Small intestine (tissue), 7 donors: ENCODE measurements around the gene MECR. TPM values are rescaled to one million over a fixed set of nuclear protein-coding genes. Genes with fewer than 3 reads are reported as not detected.
"Not testable (repeated sequence)": the region's sequence is repeated elsewhere in the genome, so short reads cannot be mapped to it uniquely, and the experiment has no call there.

ENCODE experiments used
- DNase-seq, 2 donors: peaks; one replicate each; pipeline versions ENCODE4 v3.0.0 to v3.0.0-alpha.2; 2013
- FAIRE-seq: peaks from 2 replicates; lab custom pipeline; 2012; peaks lifted over from hg19 to GRCh38; lab: Jason Lieb, UNC
- H3K27ac ChIP-seq, 3 donors: one replicate each; pipeline ENCODE4 v1.5.1; 2013; ENCODE audit warnings: low read length in 2 of 3, mild to moderate bottlenecking in 2 of 3, control low read depth in 1 of 3, inconsistent platforms in 1 of 3, low read depth in 1 of 3, moderate library complexity in 1 of 3
- H3K27me3 ChIP-seq, 3 donors: one replicate each; pipeline ENCODE4 v1.6.1; 2013; ENCODE audit warnings: low read length in 3 of 3, inconsistent platforms in 1 of 3; ENCODE audit not compliant: control insufficient read depth in 3 of 3, insufficient read depth in 3 of 3
- H3K36me3 ChIP-seq, 3 donors: one replicate each; pipeline ENCODE4 v1.6.1; 2013; ENCODE audit warnings: low read length in 3 of 3, inconsistent platforms in 1 of 3, low read depth in 1 of 3, mild to moderate bottlenecking in 1 of 3, moderate library complexity in 1 of 3; ENCODE audit not compliant: control insufficient read depth in 3 of 3, insufficient read depth in 2 of 3
- H3K4me1 ChIP-seq, 3 donors: one replicate each; pipeline ENCODE4 v1.6.1; 2013; ENCODE audit warnings: low read length in 2 of 3, inconsistent platforms in 1 of 3, low read depth in 1 of 3, mild to moderate bottlenecking in 1 of 3, moderate library complexity in 1 of 3; ENCODE audit not compliant: control insufficient read depth in 3 of 3, insufficient read depth in 2 of 3
- H3K4me3 ChIP-seq, 3 donors: one replicate each; pipeline ENCODE4 v1.5.1; 2013; ENCODE audit warnings: low read length in 3 of 3, control low read depth in 1 of 3, inconsistent platforms in 1 of 3, low read depth in 1 of 3, mild to moderate bottlenecking in 1 of 3, moderate library complexity in 1 of 3
- H3K9me3 ChIP-seq, 2 donors: one replicate each; pipeline ENCODE4 v1.6.1; 2013; ENCODE audit warnings: low read depth in 1 of 2, low read length in 1 of 2; ENCODE audit not compliant: control insufficient read depth in 2 of 2, insufficient read depth in 1 of 2
- WGBS, 3 donors: extraction: QIAGEN DNeasy Blood & Tissue Kit; methylation state at CpG; one replicate each; pipeline ENCODE4 v1.1.7; 2013; 5-methylcytosine and 5-hydroxymethylcytosine counted together
- polyA plus RNA-seq, 4 donors: library from polyadenylated mRNA; stranded (reverse) in 3 of 4; unstranded in 1 of 4; fragments of 200-250 nt in 3 of 4; fragments of 120-200 nt in 1 of 4; gene quantifications; one replicate each; pipeline versions ENCODE4 v1.2.1 to v1.2.3, GENCODE V29; 2013
- donor health status: healthy with polysubstance abuse.
- donor health status: control.
- donor health status: control.
- donor health status: Bipolar disorder and iron deficiency.
- donor health status: healthy.

MECR gene
- polyA plus RNA-seq, 4 donors = 9.7 to 21.3 (median 19.6) TPM

DNA sequence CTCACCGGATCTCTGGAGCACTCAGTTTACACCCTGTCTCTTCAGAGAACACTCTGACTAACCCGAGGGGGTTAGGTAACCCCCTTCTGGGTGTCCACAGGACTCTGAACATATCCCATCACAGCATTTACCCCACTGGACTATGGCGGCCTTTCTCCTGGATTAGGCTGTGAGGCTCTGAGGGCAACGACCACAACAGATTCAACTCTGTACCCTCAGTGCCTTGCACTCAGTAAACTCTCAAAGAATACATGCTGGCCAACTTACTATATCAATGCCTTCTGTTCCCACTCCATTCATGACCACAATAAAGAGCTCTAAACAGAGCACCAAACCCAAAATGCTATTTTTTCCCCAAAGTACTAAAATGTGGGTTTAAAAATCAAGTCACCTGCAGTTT, 5.4 kb downstream of the MECR start:
- FAIRE-seq (no peak), DNase-seq (peak in 1 of 2 donors; percentile 25)
- no peaks in the 10 kb centered on the region for H3K9me3 ChIP-seq
- no peak overlapping the region for H3K4me3 ChIP-seq
- H3K4me1 ChIP-seq = peaks cover 0 to 13% (median 0%) of the 10 kb centered on the region in 3 donors
- peak overlapping the region in 1 of 3 donors; percentile 51 for H3K27ac ChIP-seq
- no peaks in the 10 kb centered on the region for H3K27me3 ChIP-seq
- peaks cover 0 to 23% (median 0%) of the 10 kb centered on the region in 3 donors for H3K36me3 ChIP-seq
- WGBS, 3 donors = 79 to 86% (median 84%) methylated on average over 4 of the region's 4 CpGs

DNA sequence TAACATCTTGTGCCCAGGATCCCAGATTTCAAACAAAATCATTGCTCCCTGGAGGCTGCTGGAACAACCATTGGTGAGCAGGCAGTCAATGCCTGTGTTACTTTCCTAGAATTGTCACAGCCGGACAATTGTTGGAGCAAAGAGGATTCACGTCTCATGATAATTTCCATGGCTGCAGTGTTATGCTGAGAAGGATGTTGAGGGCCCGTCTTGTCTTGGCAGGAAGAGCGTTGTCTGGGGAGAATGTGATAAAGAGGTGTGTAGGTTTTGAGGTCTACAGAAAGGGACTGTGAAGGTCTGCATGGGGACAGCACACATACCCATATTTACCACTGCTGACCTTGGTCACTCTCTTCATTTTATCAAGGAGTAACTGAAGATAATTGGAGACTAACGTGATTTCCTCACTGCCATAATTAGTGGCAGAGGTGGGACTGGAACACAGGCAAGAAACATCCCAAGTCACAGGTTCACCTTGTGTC, 6.3 kb downstream of the MECR start:
- H3K9me3 ChIP-seq = no peaks in the 10 kb centered on the region
- FAIRE-seq (no peak), DNase-seq (no peak)
- 87 to 93% (median 88%) methylated on average over 5 of the region's 5 CpGs for WGBS, 3 donors
- no peaks in the 10 kb centered on the region for H3K27me3 ChIP-seq
- peaks cover 0 to 23% (median 0%) of the 10 kb centered on the region in 3 donors for H3K36me3 ChIP-seq
- no peak overlapping the region for H3K27ac ChIP-seq
- H3K4me1 ChIP-seq = peaks cover 0 to 4% (median 0%) of the 10 kb centered on the region in 3 donors
- no peak overlapping the region for H3K4me3 ChIP-seq

DNA sequence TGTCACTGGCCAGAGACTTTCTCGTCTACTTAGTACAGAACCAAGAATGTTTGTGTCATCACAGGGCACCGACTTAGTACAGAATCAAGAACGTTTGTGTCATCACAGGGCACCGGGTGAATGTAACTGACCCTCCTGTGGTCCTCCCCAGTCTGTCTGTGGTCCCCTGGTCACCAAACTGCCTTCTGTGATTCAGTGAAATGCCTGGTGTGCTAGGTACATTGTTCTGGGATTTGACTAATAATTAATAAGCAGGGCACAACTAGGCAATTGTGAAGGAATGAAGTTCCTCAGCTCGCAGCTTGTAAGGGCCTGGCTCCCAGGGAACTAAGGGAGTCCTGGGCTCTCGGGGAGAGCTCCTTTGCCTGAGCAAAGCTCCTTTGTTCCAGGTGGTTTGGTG, 7.2 kb downstream of the MECR start:
- H3K4me1 ChIP-seq = peaks cover 0 to 4% (median 0%) of the 10 kb centered on the region in 3 donors
- no peak overlapping the region for H3K27ac ChIP-seq
- no peak overlapping the region for H3K4me3 ChIP-seq
- FAIRE-seq (no peak), DNase-seq (no peak)
- WGBS, 3 donors = 79 to 84% (median 80%) methylated on average over 6 of the region's 6 CpGs
- H3K27me3 ChIP-seq = no peaks in the 10 kb centered on the region
- peaks cover 0 to 25% (median 0%) of the 10 kb centered on the region in 3 donors for H3K36me3 ChIP-seq
- H3K9me3 ChIP-seq = no peaks in the 10 kb centered on the region

DNA sequence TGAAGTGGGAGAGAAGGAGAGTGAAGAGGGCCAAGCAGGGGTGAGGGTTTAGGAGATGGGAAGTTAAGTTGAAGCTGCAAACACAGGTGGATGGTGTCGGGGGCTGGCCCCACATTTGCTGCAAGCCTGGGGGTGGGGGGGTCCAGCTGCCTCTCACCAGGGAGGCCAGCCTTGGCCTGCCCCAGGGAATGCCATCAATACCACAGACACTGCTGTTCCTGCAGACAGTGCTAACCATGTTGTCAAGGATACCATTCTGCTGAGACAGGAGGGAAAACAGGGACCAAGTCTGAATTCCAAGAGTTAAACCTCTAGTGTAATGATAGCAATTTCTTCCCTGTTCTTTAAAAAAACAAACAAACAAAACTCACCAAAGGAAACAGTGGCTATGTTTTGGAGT, 8.0 kb downstream of the MECR start:
- no peaks in the 10 kb centered on the region for H3K27me3 ChIP-seq
- 87 to 95% (median 90%) methylated on average over 1 of the region's 1 CpG for WGBS, 3 donors
- peaks cover 0 to 4% (median 0%) of the 10 kb centered on the region in 3 donors for H3K4me1 ChIP-seq
- no peak overlapping the region for H3K27ac ChIP-seq
- H3K4me3 ChIP-seq = no peak overlapping the region
- FAIRE-seq (no peak), DNase-seq (no peak)
- no peaks in the 10 kb centered on the region for H3K9me3 ChIP-seq
- peaks cover 0 to 28% (median under 1%) of the 10 kb centered on the region in 3 donors for H3K36me3 ChIP-seq

DNA sequence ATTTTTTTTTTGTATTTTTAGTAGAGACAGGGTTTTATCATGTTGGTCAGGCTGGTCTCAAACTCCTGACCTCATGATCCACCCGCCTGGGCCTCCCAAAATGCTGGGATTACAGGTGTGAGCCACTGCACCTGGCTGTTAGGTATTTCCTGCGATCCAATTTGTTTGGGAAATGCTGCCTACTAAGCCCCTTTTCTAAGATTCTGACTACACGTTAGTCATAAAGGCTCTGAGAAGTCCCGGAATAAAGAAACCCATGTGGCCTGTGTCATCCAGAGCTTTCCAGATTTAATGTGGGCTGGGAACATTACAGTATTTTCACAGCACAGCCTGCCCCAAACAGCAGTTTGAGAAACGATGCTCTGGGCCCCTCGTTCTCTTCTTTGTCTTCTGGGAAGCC, 8.5 kb downstream of the MECR start:
- not testable (repeated sequence) for H3K9me3 ChIP-seq, H3K27me3 ChIP-seq, DNase-seq, H3K4me1 ChIP-seq, FAIRE-seq, H3K27ac ChIP-seq, H3K4me3 ChIP-seq
- peaks cover 0 to 29% (median 5%) of the 10 kb centered on the region in 3 donors for H3K36me3 ChIP-seq
- 87 to 88% (median 87%) methylated on average over 6 of the region's 6 CpGs for WGBS, 3 donors

DNA sequence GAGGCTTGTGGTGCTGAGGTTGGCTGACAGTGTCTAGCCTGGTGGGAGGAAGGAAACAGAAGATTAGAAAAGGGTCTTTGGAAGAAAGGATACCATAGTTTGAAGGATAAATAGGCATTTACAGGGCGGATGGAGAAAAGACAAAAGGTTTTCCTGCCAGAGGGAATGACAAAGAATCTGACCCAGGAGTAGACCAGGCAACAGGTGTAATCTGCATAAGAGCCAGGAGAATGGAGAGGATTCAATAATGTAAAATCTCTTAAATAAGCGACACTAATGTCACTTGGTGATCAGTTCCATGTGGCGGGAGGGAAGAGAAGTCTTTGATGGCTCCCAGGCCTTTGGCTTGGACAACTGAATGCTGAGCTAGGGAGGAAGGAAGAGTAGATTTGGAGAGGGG, 9.4 kb downstream of the MECR start:
- WGBS, 3 donors = 94 to 99% (median 98%) methylated on average over 3 of the region's 3 CpGs
- Histone ChIP-seq H3K36me3 (peaks cover 0 to 32% (median 5%) of the 10 kb centered on the region in 3 donors), H3K27me3 (no peaks in the 10 kb centered on the region), H3K9me3 (no peaks in the 10 kb centered on the region), H3K4me1 (peaks cover 0 to 4% (median 0%) of the 10 kb centered on the region in 3 donors), H3K4me3 (no peak overlapping the region), H3K27ac (no peak overlapping the region)
- DNase-seq (no peak), FAIRE-seq (no peak)

DNA sequence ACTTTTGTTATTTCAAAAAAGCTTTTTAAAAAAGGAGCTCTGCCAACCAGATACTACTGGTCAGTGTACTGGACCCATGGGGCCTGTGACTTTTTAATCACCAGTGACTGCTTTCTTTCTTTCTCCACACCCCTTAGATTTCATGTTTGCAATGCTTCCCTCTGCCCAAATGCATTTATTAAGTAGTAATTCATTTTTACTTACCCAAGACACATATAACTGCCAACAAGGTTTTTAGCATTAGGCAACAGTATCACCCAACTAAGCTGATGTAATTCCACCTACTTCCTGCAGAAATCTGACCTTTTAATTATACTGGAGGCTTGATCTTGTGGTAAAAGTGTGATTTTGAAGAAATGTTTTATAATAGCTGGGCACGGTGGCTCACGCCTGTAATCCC, 12.5 kb downstream of the MECR start:
- FAIRE-seq (no peak), DNase-seq (no peak)
- no peaks in the 10 kb centered on the region for H3K27me3 ChIP-seq
- no peak overlapping the region for H3K4me3 ChIP-seq
- H3K9me3 ChIP-seq = no peaks in the 10 kb centered on the region
- H3K27ac ChIP-seq = no peak overlapping the region
- peaks cover 0 to 42% (median 7%) of the 10 kb centered on the region in 3 donors for H3K36me3 ChIP-seq
- 83 to 89% (median 84%) methylated on average over 2 of the region's 2 CpGs for WGBS, 3 donors
- no peaks in the 10 kb centered on the region for H3K4me1 ChIP-seq

DNA sequence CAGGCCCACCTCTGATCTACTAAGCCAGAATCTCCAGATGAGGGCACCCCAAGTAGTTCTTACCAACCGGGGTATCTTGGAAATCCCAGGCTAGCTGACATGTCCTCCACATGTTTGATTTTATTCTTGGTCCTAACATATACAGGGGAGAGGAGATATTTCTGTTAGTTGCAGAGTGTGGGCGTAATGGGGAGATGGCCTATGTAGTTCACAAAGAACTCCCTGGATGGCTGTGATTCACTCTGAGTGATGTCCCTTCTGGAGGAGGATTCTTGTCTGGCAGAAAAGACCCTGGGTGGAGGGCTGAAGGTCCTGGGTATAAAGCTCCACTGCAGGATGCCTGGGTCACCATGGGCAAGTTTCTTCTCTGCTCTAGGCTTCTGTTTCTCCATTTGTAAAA, 13.1 kb downstream of the MECR start:
- 88 to 95% (median 92%) methylated on average over 2 of the region's 2 CpGs for WGBS, 3 donors
- H3K9me3 ChIP-seq = no peaks in the 10 kb centered on the region
- no peak overlapping the region for H3K27ac ChIP-seq

DNA sequence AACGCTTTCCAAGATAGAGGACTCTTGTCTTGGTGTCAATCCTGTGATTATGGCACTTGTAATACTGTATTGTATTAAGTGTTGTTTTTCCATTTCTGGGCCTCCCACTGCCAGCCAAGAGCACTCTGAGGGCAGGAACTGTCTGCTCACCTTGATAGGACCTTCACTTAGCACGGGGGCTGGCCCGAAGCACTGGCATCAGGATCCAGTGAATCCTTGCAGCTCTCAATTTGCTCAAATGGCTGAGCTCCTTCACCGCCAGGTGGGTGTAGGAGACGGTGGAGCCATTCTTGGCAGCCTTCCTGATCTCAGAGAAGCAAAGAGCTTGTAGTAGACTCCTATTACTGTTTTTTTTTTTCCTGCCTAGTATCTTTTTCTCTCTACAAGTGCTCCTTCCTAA, 17.7 kb downstream of the MECR start:
- WGBS, 3 donors = 88 to 94% (median 91%) methylated on average over 5 of the region's 5 CpGs
- Histone ChIP-seq H3K27ac (no peak overlapping the region), H3K9me3 (no peaks in the 10 kb centered on the region), H3K27me3 (no peaks in the 10 kb centered on the region), H3K4me3 (no peak overlapping the region), H3K36me3 (peaks cover 0 to 62% (median 7%) of the 10 kb centered on the region in 3 donors), H3K4me1 (no peaks in the 10 kb centered on the region)
- no peak for FAIRE-seq
- no peak for DNase-seq

More for the DNA sequence above, 13.1 kb downstream of the MECR start:
- peaks cover 0 to 46% (median 7%) of the 10 kb centered on the region in 3 donors for H3K36me3 ChIP-seq
- H3K4me3 ChIP-seq = no peak overlapping the region
- DNase-seq = no peak
- no peaks in the 10 kb centered on the region for H3K4me1 ChIP-seq
- FAIRE-seq = no peak
- H3K27me3 ChIP-seq = no peaks in the 10 kb centered on the region
